ENCODE measurements around the gene OCLN.
A peak's percentile ranks its signal among the peaks of the same experiment; 100 is the strongest.
"Not testable (repeated sequence)": the region's sequence is repeated elsewhere in the genome, so short reads cannot be mapped to it uniquely, and the experiment has no call there.

Gene OCLN

GRCh38 chr5:69467442-69468225 lies 25.0 kb upstream of the OCLN start:
- no peaks in the 10 kb centered on the region for H3K36me3 ChIP-seq (ENCODE audit: control insufficient read depth, insufficient read depth, low read length)
- no peaks in the 10 kb centered on the region for H3K4me1 ChIP-seq (ENCODE audit: control insufficient read depth, insufficient read depth, low read length)
- H3K9me3 ChIP-seq (ENCODE audit: control insufficient read depth, low read length): no peaks in the 10 kb centered on the region
- H3K4me3 ChIP-seq (ENCODE audit: low read length): no peak overlapping the region
- H3K27me3 ChIP-seq (ENCODE audit: control insufficient read depth, insufficient read depth, low read length): no peaks in the 10 kb centered on the region
- no peak overlapping the region for H3K9ac ChIP-seq (ENCODE audit: low read length)

- Histone ChIP-seq H3K9ac (ENCODE audit: low read length) (no peak overlapping the region), H3K4me3 (ENCODE audit: low read length) (no peak overlapping the region), H3K27me3 (ENCODE audit: control insufficient read depth, insufficient read depth, low read length) (no peaks in the 10 kb centered on the region), H3K4me1 (ENCODE audit: control insufficient read depth, insufficient read depth, low read length) (peaks cover 3% of the 10 kb centered on the region), H3K9me3 (ENCODE audit: control insufficient read depth, low read length) (no peaks in the 10 kb centered on the region), H3K36me3 (ENCODE audit: control insufficient read depth, insufficient read depth, low read length) (no peaks in the 10 kb centered on the region)
Observed at GRCh38 chr5:69468631-69469030, 24.0 kb upstream of the OCLN start.

DNA sequence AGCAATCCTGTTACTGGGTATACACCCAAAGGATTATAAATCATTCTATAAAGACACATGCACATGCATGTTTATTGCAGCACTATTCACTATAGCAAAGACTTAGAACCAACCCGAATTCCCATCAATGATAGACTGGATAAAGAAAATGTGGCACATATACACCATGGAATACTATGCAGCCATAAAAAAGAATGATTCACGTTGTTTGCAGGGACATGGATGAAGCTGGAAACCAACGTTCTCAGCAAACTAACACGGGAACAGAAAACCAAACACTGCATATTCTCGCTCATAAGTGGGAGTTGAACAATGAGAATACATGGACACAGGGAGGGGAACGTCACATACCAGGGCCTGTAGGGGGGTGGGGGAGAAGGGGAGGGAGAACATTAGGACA lies 21.1 kb upstream of the OCLN start:
- not testable (repeated sequence) for H3K36me3 ChIP-seq (ENCODE audit: control insufficient read depth, insufficient read depth, low read length); H3K9ac ChIP-seq (ENCODE audit: low read length); H3K4me3 ChIP-seq (ENCODE audit: low read length); H3K27me3 ChIP-seq (ENCODE audit: control insufficient read depth, insufficient read depth, low read length); H3K9me3 ChIP-seq (ENCODE audit: control insufficient read depth, low read length); H3K4me1 ChIP-seq (ENCODE audit: control insufficient read depth, insufficient read depth, low read length)

- not testable (repeated sequence) for H3K27me3 ChIP-seq (ENCODE audit: control insufficient read depth, insufficient read depth, low read length); H3K9ac ChIP-seq (ENCODE audit: low read length); H3K36me3 ChIP-seq (ENCODE audit: control insufficient read depth, insufficient read depth, low read length); H3K9me3 ChIP-seq (ENCODE audit: control insufficient read depth, low read length)
- Histone ChIP-seq H3K4me3 (ENCODE audit: low read length) (peak overlapping the region; percentile 6), H3K4me1 (ENCODE audit: control insufficient read depth, insufficient read depth, low read length) (peaks cover 13% of the 10 kb centered on the region)
Observed at GRCh38 chr5:69472535-69473143, 20.0 kb upstream of the OCLN start.

GRCh38 chr5:69477170-69477569 lies 15.4 kb upstream of the OCLN start:
- H3K27me3 ChIP-seq (ENCODE audit: control insufficient read depth, insufficient read depth, low read length): no peaks in the 10 kb centered on the region
- H3K9me3 ChIP-seq (ENCODE audit: control insufficient read depth, low read length): no peaks in the 10 kb centered on the region
- peaks cover 13% of the 10 kb centered on the region for H3K4me1 ChIP-seq (ENCODE audit: control insufficient read depth, insufficient read depth, low read length)
- no peak overlapping the region for H3K4me3 ChIP-seq (ENCODE audit: low read length)
- no peaks in the 10 kb centered on the region for H3K36me3 ChIP-seq (ENCODE audit: control insufficient read depth, insufficient read depth, low read length)
- H3K9ac ChIP-seq (ENCODE audit: low read length): no peak overlapping the region

GRCh38 chr5:69478296-69478695 lies 14.3 kb upstream of the OCLN start:
- H3K36me3 ChIP-seq (ENCODE audit: control insufficient read depth, insufficient read depth, low read length); H3K9me3 ChIP-seq (ENCODE audit: control insufficient read depth, low read length); H3K4me3 ChIP-seq (ENCODE audit: low read length); H3K9ac ChIP-seq (ENCODE audit: low read length); H3K27me3 ChIP-seq (ENCODE audit: control insufficient read depth, insufficient read depth, low read length): not testable (repeated sequence)
- peaks cover 13% of the 10 kb centered on the region for H3K4me1 ChIP-seq (ENCODE audit: control insufficient read depth, insufficient read depth, low read length)

DNA sequence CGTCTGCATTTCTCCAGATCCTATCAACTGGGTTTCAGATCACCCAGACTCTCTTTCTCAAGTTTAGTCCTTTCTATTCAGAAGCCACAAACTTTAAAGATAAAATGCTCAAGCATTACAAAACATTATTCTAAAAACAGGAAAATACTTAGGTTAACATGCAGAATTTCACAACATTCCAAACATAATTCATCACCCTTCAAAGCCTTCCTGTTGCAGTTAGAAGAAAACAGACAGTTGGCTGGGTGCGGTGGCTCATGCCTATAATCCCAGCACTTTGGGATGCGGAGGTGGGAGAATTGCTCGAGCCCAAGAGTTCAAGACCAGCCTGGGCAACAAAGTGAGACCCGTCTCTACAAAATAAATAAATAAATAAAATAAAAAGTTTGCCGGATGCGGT lies 7.7 kb upstream of the OCLN start:
- no peaks in the 10 kb centered on the region for H3K27me3 ChIP-seq (ENCODE audit: control insufficient read depth, insufficient read depth, low read length)
- peaks cover 12% of the 10 kb centered on the region for H3K4me1 ChIP-seq (ENCODE audit: control insufficient read depth, insufficient read depth, low read length)
- no peaks in the 10 kb centered on the region for H3K36me3 ChIP-seq (ENCODE audit: control insufficient read depth, insufficient read depth, low read length)
- no peak overlapping the region for H3K9ac ChIP-seq (ENCODE audit: low read length)
- no peak overlapping the region for H3K4me3 ChIP-seq (ENCODE audit: low read length)
- H3K9me3 ChIP-seq (ENCODE audit: control insufficient read depth, low read length): no peaks in the 10 kb centered on the region

DNA sequence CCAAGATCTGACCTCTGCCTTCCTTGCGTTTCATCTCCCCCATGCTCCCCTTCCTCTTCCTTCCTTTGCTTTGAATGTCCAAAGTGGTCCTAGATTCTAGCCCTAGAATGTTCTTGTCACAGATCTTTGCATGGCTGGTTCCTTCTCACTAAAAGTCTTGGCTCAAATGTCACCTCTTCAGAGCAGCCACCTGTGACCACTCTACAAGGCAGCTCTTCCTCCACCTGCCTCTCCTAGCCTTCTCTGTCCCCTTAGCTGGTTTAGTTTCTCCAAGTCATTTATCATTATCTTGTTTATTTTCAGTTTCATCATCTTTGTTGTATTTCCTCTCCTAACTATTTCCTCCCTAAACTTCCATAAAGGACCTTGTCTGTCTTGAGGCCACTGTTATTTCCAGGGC lies 7.1 kb upstream of the OCLN start:
- H3K9me3 ChIP-seq (ENCODE audit: control insufficient read depth, low read length): no peaks in the 10 kb centered on the region
- H3K4me3 ChIP-seq (ENCODE audit: low read length): no peak overlapping the region
- no peaks in the 10 kb centered on the region for H3K36me3 ChIP-seq (ENCODE audit: control insufficient read depth, insufficient read depth, low read length)
- H3K9ac ChIP-seq (ENCODE audit: low read length): no peak overlapping the region
- no peaks in the 10 kb centered on the region for H3K27me3 ChIP-seq (ENCODE audit: control insufficient read depth, insufficient read depth, low read length)
- peaks cover 12% of the 10 kb centered on the region for H3K4me1 ChIP-seq (ENCODE audit: control insufficient read depth, insufficient read depth, low read length)

GRCh38 chr5:69489246-69489645 lies 3.3 kb upstream of the OCLN start:
- peaks cover 24% of the 10 kb centered on the region for H3K4me1 ChIP-seq (ENCODE audit: control insufficient read depth, insufficient read depth, low read length)

DNA sequence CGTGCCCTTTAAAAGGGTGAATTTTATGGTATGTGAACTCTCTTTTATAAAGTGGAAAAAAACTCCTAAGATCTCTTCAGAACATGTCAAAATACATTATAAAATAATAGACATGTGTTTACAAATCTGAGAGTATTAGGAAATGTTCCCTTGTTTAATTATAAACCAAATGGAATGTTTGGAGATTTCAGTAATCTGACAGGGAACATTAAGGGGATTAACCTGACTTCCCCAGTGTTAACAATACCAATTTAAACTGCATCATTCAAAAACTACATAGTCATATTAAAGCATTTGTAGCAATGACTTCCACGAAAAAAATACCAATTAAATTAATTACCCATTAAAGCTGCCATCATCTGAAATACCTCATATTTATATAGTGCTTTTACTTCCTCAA lies 1.6 kb upstream of the OCLN start:
- peak overlapping the region; percentile 97 for H3K4me3 ChIP-seq (ENCODE audit: low read length)
- H3K27me3 ChIP-seq (ENCODE audit: control insufficient read depth, insufficient read depth, low read length): peaks cover 13% of the 10 kb centered on the region
- no peaks in the 10 kb centered on the region for H3K36me3 ChIP-seq (ENCODE audit: control insufficient read depth, insufficient read depth, low read length)
- H3K9me3 ChIP-seq (ENCODE audit: control insufficient read depth, low read length): no peaks in the 10 kb centered on the region
- peak overlapping the region; percentile 99 for H3K9ac ChIP-seq (ENCODE audit: low read length)
- peaks cover 31% of the 10 kb centered on the region for H3K4me1 ChIP-seq (ENCODE audit: control insufficient read depth, insufficient read depth, low read length)

More at GRCh38 chr5:69489246-69489645, 3.3 kb upstream of the OCLN start:
- Histone ChIP-seq H3K9ac (ENCODE audit: low read length) (peak overlapping the region; percentile 51), H3K4me3 (ENCODE audit: low read length) (peak overlapping the region; percentile 10), H3K9me3 (ENCODE audit: control insufficient read depth, low read length) (no peaks in the 10 kb centered on the region), H3K27me3 (ENCODE audit: control insufficient read depth, insufficient read depth, low read length) (peaks cover 13% of the 10 kb centered on the region), H3K36me3 (ENCODE audit: control insufficient read depth, insufficient read depth, low read length) (no peaks in the 10 kb centered on the region)

- Histone ChIP-seq H3K9me3 (ENCODE audit: control insufficient read depth, low read length) (no peaks in the 10 kb centered on the region), H3K4me3 (ENCODE audit: low read length) (peak overlapping the region; percentile 97), H3K27me3 (ENCODE audit: control insufficient read depth, insufficient read depth, low read length) (peaks cover 13% of the 10 kb centered on the region), H3K9ac (ENCODE audit: low read length) (peak overlapping the region; percentile 99), H3K36me3 (ENCODE audit: control insufficient read depth, insufficient read depth, low read length) (no peaks in the 10 kb centered on the region), H3K4me1 (ENCODE audit: control insufficient read depth, insufficient read depth, low read length) (peaks cover 31% of the 10 kb centered on the region)
Observed at GRCh38 chr5:69491838-69492390, 676 bp upstream of the OCLN start.

GRCh38 chr5:69492923-69493395 lies 369 bp downstream of the OCLN start:
- Histone ChIP-seq H3K27me3 (ENCODE audit: control insufficient read depth, insufficient read depth, low read length) (peaks cover 13% of the 10 kb centered on the region), H3K4me3 (ENCODE audit: low read length) (peak overlapping the region; percentile 97), H3K9me3 (ENCODE audit: control insufficient read depth, low read length) (no peaks in the 10 kb centered on the region), H3K4me1 (ENCODE audit: control insufficient read depth, insufficient read depth, low read length) (peaks cover 31% of the 10 kb centered on the region), H3K9ac (ENCODE audit: low read length) (peak overlapping the region; percentile 99), H3K36me3 (ENCODE audit: control insufficient read depth, insufficient read depth, low read length) (no peaks in the 10 kb centered on the region)
